Uterus (tissue), 4 donors: ENCODE results near the gene RLN1. TPM values are rescaled to one million over a fixed set of nuclear protein-coding genes. Genes with fewer than 3 reads are reported as not detected.
"Not testable (repeated sequence)": the region's sequence is repeated elsewhere in the genome, so short reads cannot be mapped to it uniquely, and the experiment has no call there.

Experiments used
- DNase-seq, 2 donors: peaks; one replicate each; pipeline ENCODE4 v3.0.0-alpha.2; 2019 to 2020
- H3K27ac ChIP-seq, 2 donors: fragments of 200-600 bp; sonication (generic); 1 replicate in 1 of 2; 2 replicates in 1 of 2; pipeline ENCODE4 v1.5.1; 2016 to 2018
- H3K27me3 ChIP-seq, 2 donors: fragments of 200-600 bp; sonication (generic); one replicate each; pipeline ENCODE4 v1.5.1; 2018 to 2019; ENCODE audit warnings: control low read depth in 1 of 2
- H3K36me3 ChIP-seq, 2 donors: fragments of 200-600 bp; sonication (generic); one replicate each; pipeline ENCODE4 v1.5.1; 2019; ENCODE audit warnings: control low read depth in 1 of 2
- H3K4me1 ChIP-seq, 2 donors: fragments of 200-600 bp; sonication (generic); one replicate each; pipeline ENCODE4 v1.5.1; 2018 to 2019; ENCODE audit warnings: control low read depth in 1 of 2
- H3K4me3 ChIP-seq, 2 donors: fragments of 200-600 bp; sonication (generic); 1 replicate in 1 of 2; 2 replicates in 1 of 2; pipeline ENCODE4 v1.5.1; 2018 to 2019; ENCODE audit warnings: mild to moderate bottlenecking in 1 of 2
- H3K9me3 ChIP-seq, 2 donors: fragments of 200-600 bp; sonication (generic); one replicate each; pipeline ENCODE4 v1.5.1; 2019; ENCODE audit warnings: control low read depth in 1 of 2
- POLR2A ChIP-seq, 2 donors: fragments of 450-650 bp; IDR thresholded peaks; one replicate each; pipeline ENCODE4 v1.6.1; 2016; ENCODE audit warnings: antibody characterized with exemption in 2 of 2, mild to moderate bottlenecking in 1 of 2, moderate library complexity in 1 of 2
- intact Hi-C: fragments of 100-400 bp; cut with DNase I; formaldehyde crosslinking; loops from one replicate; pipeline ENCODE4 v1.15.1; 2023; ENCODE audit warnings: low total_unique reads
- total RNA-seq, 4 donors: library from RNA; depleted of rRNA in 3 of 4; stranded (reverse); fragments of >200 nt in 3 of 4; gene quantifications; one replicate each; pipeline versions ENCODE4 v1.1.0 to v1.2.4, GENCODE V29; 2014 to 2023
- TF ChIP-seq, protein P1 (sequence below), 4 experiments: fragments of 200-600 bp in 2 of 4; fragments of 450-650 bp in 2 of 4; sonication (generic) in 2 of 4; IDR thresholded peaks; one replicate each; pipeline ENCODE4 v1.5.1; 2016 to 2019; ENCODE audit warnings: antibody characterized with exemption in 4 of 4, mild to moderate bottlenecking in 2 of 4, moderate library complexity in 1 of 4
- donor health status: DM: yes; HTN: yes; CAD: no.

RLN1 gene
- total RNA-seq, 4 donors from 2014 or later: 0.76 TPM; not detected in 3

DNA sequence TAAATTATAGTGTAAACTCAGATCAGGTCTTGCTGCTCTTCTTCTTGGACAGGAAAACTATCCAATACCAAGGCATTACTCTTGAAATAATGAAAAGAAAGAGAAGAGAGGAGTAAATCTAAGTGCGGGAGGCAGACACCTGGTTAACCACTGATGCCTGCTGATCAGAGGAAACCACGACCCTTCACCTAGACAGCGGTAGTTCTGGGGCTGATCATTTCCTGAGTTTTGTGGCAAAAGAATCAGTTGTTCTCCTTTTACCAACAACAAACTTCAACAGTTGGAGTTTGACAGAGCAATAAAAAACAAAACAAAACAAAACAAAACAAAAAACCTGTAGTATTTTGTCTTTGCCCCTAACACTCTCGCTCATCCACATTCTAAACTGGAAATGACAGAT lies 3.0 kb downstream of the RLN1 start:
- Histone ChIP-seq H3K36me3 (no peaks in the 10 kb centered on the region), H3K9me3 (no peaks in the 10 kb centered on the region), H3K4me3 (no peak overlapping the region), H3K27ac (no peak overlapping the region), H3K27me3 (no peaks in the 10 kb centered on the region), H3K4me1 (no peaks in the 10 kb centered on the region)
- intact Hi-C loops: no loop called here
- no peak for DNase-seq
- no peak for TF ChIP-seq POLR2A (IDR thresholded peaks at IDR 0.05)
- TF ChIP-seq, protein P1, sequence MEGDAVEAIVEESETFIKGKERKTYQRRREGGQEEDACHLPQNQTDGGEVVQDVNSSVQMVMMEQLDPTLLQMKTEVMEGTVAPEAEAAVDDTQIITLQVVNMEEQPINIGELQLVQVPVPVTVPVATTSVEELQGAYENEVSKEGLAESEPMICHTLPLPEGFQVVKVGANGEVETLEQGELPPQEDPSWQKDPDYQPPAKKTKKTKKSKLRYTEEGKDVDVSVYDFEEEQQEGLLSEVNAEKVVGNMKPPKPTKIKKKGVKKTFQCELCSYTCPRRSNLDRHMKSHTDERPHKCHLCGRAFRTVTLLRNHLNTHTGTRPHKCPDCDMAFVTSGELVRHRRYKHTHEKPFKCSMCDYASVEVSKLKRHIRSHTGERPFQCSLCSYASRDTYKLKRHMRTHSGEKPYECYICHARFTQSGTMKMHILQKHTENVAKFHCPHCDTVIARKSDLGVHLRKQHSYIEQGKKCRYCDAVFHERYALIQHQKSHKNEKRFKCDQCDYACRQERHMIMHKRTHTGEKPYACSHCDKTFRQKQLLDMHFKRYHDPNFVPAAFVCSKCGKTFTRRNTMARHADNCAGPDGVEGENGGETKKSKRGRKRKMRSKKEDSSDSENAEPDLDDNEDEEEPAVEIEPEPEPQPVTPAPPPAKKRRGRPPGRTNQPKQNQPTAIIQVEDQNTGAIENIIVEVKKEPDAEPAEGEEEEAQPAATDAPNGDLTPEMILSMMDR (IDR thresholded peaks at IDR 0.05): no peak

DNA sequence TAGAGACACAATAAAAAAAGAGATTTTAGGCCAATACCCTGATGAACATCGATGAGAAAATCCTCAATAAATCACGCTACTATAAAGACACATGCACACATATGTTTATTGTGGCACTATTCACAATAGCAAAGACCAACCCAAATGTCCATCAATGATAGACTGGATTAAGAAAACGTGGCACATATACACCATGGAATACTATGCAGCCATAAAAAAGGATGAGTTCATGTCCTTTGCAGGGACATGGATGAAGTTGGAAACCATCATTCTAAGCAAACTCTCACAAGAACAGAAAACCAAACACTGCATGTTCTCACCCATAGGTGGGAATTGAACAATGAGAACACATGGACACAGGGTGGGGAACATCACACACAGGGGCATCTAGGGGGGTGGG lies 8.4 kb downstream of the RLN1 start:
- H3K4me1 ChIP-seq, H3K27me3 ChIP-seq, H3K4me3 ChIP-seq, H3K27ac ChIP-seq, DNase-seq, intact Hi-C loops, H3K36me3 ChIP-seq, H3K9me3 ChIP-seq: not testable (repeated sequence)

DNA sequence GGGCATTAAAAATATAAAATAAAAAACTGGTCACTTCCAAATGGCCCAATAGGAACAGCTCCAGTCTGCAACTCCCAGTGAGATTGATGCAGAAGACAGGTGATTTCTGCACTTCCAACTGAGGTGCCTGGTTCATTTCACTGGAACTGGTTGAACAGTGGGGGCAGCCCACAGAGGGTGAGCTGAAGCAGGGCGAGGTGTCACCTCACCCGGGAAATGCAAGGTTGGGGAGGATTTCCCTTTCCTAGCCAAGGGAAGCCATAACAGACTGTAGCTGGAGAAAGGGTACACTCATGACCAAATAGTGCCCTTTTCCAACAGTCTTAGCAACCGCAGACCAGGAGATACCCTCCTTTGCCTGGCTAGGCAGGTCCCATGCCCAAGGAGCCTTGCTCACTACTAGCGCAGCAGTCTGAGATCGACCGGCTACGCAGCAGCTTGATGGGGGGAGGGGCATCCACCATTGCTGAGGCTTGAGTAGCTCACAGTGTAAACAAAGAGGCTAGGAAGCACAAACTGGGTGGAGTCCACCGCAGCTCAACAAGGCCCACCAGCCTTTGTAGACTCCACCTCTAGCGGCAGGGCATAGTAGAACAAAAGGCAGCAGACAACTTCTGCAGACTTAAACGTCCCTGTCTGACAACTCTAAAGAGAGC lies 12.7 kb downstream of the RLN1 start:
- Histone ChIP-seq H3K27me3 (no peaks in the 10 kb centered on the region), H3K36me3 (no peaks in the 10 kb centered on the region), H3K4me1 (no peaks in the 10 kb centered on the region), H3K9me3 (no peaks in the 10 kb centered on the region), H3K27ac (no peak overlapping the region), H3K4me3 (no peak overlapping the region)
- intact Hi-C loops: no loop called here
- DNase-seq: no peak
- no peak for TF ChIP-seq POLR2A (IDR thresholded peaks at IDR 0.05)
- TF ChIP-seq, protein P1 (IDR thresholded peaks at IDR 0.05): no peak

DNA sequence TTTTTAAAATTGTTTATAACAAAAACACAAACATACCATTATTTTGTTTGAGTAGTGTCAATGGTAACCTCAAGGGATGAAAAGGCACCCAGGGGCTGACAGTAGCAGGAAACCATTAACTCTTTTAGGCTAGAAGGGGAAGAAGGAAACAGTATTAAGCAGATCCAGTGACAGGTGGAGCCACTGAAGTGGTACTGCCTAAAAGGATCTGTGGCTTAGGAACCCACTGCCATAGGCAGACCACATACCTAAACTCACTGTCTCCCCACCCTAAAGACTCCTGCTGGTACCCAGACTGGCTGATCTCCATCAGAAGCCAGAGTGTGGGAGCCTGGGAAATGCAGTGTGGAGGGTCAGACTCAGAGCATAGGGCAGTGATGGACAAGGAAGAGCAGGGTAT lies 13.5 kb downstream of the RLN1 start:
- no peak for DNase-seq
- TF ChIP-seq POLR2A (IDR thresholded peaks at IDR 0.05): no peak
- TF ChIP-seq, protein P1 (IDR thresholded peaks at IDR 0.05): no peak
- intact Hi-C loops: no loop called here

DNA sequence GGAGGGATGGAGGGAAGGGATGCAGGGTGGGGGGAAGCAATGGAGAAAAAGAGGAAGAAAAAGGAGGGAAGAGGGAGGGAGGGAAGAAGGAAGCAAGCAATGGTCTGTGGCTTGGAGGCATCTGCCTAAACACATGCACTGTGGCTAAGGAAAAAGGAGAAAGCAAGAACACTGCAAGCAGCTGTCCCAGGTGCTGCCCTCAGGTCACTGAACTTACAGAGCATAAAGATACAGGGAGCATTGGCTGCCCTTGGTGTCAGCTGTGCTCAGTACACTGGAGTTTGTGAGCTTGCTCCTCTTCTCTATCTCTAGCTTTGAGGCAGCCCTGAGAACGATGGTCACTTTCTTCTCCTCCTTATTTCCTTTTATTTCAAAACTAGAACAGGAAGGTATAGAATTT lies 18.1 kb downstream of the RLN1 start:
- H3K4me1 ChIP-seq, DNase-seq, H3K4me3 ChIP-seq, intact Hi-C loops, H3K9me3 ChIP-seq, H3K27me3 ChIP-seq, H3K27ac ChIP-seq, H3K36me3 ChIP-seq: not testable (repeated sequence)

More for the DNA sequence above, 13.5 kb downstream of the RLN1 start:
- Histone ChIP-seq H3K9me3 (no peaks in the 10 kb centered on the region), H3K36me3 (no peaks in the 10 kb centered on the region), H3K27me3 (no peaks in the 10 kb centered on the region), H3K4me3 (no peak overlapping the region), H3K4me1 (no peaks in the 10 kb centered on the region), H3K27ac (no peak overlapping the region)

DNA sequence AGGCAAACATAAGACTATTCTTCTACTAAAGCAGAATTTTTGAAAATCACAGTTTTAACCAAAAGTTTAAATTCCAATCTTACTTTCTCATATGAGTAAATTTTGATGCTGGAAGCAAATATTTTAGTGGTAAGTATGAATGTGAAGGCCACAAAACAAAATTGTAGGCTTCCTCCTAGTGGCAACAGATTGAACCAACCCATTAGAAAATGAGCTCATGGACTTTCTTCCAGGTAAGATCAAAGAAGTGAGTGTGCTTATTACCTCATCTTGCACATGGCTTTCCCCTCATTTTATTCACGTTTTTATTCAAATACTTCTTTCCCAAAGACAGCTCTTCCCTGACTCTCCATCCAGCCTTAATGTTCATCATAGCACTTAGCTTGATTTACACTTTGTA lies 18.6 kb downstream of the RLN1 start:
- TF ChIP-seq POLR2A (IDR thresholded peaks at IDR 0.05): no peak
- TF ChIP-seq, protein P1 (IDR thresholded peaks at IDR 0.05): no peak
- Histone ChIP-seq H3K27me3 (no peaks in the 10 kb centered on the region), H3K9me3 (no peaks in the 10 kb centered on the region), H3K36me3 (no peaks in the 10 kb centered on the region), H3K4me3 (no peak overlapping the region), H3K27ac (no peak overlapping the region), H3K4me1 (no peaks in the 10 kb centered on the region)
- no peak for DNase-seq
- intact Hi-C loops: no loop called here

DNA sequence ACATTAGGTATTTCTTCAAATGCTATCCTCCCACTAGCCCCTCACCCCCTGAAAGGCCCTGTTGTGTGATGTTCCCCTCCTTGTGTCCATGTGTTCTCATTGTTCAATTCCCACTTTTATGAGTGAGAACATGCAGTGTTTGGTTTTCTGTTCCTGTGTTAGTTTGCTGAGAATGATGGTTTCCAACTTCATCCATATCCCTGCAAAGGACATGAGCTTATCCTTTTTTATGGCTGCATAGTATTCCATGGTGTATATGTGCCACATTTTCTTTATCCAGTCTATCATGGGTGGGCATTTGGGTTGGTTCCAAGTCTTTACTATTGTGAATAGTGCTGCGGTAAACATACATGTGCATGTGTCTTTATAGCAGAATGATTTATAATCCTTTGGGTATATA lies 23.3 kb downstream of the RLN1 start:
- H3K9me3 ChIP-seq, H3K4me3 ChIP-seq, H3K27ac ChIP-seq, H3K27me3 ChIP-seq, H3K4me1 ChIP-seq, intact Hi-C loops, H3K36me3 ChIP-seq, DNase-seq: not testable (repeated sequence)
